Stimulated activated CD8-positive, alpha-beta memory T cell treated with anti-CD3 and anti-CD28 coated beads, Interleukin-4, amount 100 ng/mL, for 4 hours (primary cell): ENCODE data around the gene SIT1.

Experiments
- DNase-seq, 2 donors: peaks; one replicate each; pipeline ENCODE4 v3.0.0-alpha.2; 2020; ENCODE audit warnings: low read depth in 2 of 2, low spot score in 1 of 2

SIT1 gene

GRCh38 chr9:35650341-35651158 is at the start of gene SIT1:
TSS of gene SIT1 (minus strand) at chr9:35650931. CDS start at chr9:35650853, 78 bp downstream.
- DNase-seq: no peak

- no peak for DNase-seq
Observed at GRCh38 chr9:35700031-35700430, 49.3 kb upstream of the SIT1 start.

GRCh38 chr9:35698231-35698630 is 47.5 kb upstream of the SIT1 start:
- no peak for DNase-seq

GRCh38 chr9:35697486-35697885 is 46.8 kb upstream of the SIT1 start:
- no peak for DNase-seq

- DNase-seq: peak; percentile 21 to 24
Observed at GRCh38 chr9:35696520-35697215, 45.9 kb upstream of the SIT1 start.

GRCh38 chr9:35695943-35696401 is 45.2 kb upstream of the SIT1 start:
- DNase-seq: no peak

GRCh38 chr9:35691757-35692301 is 41.1 kb upstream of the SIT1 start:
- no peak for DNase-seq

- no peak for DNase-seq
Observed at GRCh38 chr9:35691334-35691650, 40.6 kb upstream of the SIT1 start.

- DNase-seq: no peak
Observed at GRCh38 chr9:35690614-35691333, 40.0 kb upstream of the SIT1 start.

- no peak for DNase-seq
Observed at GRCh38 chr9:35690294-35690613, 39.5 kb upstream of the SIT1 start.

- no peak for DNase-seq
Observed at GRCh38 chr9:35689542-35690293, 39.0 kb upstream of the SIT1 start, which contains the start of gene TPM2. TSS of gene TPM2 (minus strand) at chr9:35689925. CDS start at chr9:35689817, 108 bp downstream.

GRCh38 chr9:35688558-35689541 is 38.1 kb upstream of the SIT1 start:
- DNase-seq: no peak

GRCh38 chr9:35687972-35688557 is 37.3 kb upstream of the SIT1 start:
- DNase-seq: no peak

GRCh38 chr9:35687306-35687705 is 36.6 kb upstream of the SIT1 start:
- no peak for DNase-seq

- no peak for DNase-seq
Observed at GRCh38 chr9:35686222-35687203, 35.8 kb upstream of the SIT1 start.

- DNase-seq: no peak
Observed at GRCh38 chr9:35685506-35685905, 34.8 kb upstream of the SIT1 start.

- no peak for DNase-seq
Observed at GRCh38 chr9:35684921-35685320, 34.2 kb upstream of the SIT1 start.

GRCh38 chr9:35683323-35683722 is 32.6 kb upstream of the SIT1 start:
- DNase-seq: no peak
